SH-SY5Y (cell line): ENCODE data around the gene IGLL1.
A peak's percentile ranks its signal among the peaks of the same experiment; 100 is the strongest.

ENCODE experiments used
- GATA2 ChIP-seq: IDR thresholded peaks from 2 replicates; pipeline ENCODE4 v1.6.1; 2011; ENCODE audit warnings: mild to moderate bottlenecking, low read depth, low read length
- GATA3 ChIP-seq: IDR thresholded peaks from 2 replicates; pipeline ENCODE4 v1.6.1; 2011; ENCODE audit warnings: low read depth, mild to moderate bottlenecking, low read length, moderate library complexity

IGLL1 gene

GRCh38 chr22:23533328-23533762, 46.7 kb downstream of the IGLL1 start:
- TF ChIP-seq GATA3 (no peak), GATA2 (no peak)

GRCh38 chr22:23532731-23533130, 47.4 kb downstream of the IGLL1 start:
- no peak for TF ChIP-seq GATA2
- no peak for TF ChIP-seq GATA3

- TF ChIP-seq GATA2 (no peak), GATA3 (no peak)
Observed at GRCh38 chr22:23531966-23532705, 48.0 kb downstream of the IGLL1 start.

GRCh38 chr22:23531283-23531956, 48.7 kb downstream of the IGLL1 start:
- TF ChIP-seq GATA3, result no peak
- TF ChIP-seq GATA2, result no peak

- TF ChIP-seq GATA2 (no peak), GATA3 (no peak)
Observed at GRCh38 chr22:23530766-23531282, 49.3 kb downstream of the IGLL1 start.

GRCh38 chr22:23530106-23530505, 50.0 kb downstream of the IGLL1 start:
- TF ChIP-seq GATA2 (no peak), GATA3 (no peak)

- no peak for TF ChIP-seq GATA3
Observed at GRCh38 chr22:23529166-23530103, 50.7 kb downstream of the IGLL1 start.

GRCh38 chr22:23527971-23528740, 51.9 kb downstream of the IGLL1 start:
- TF ChIP-seq GATA2, result no peak
- no peak for TF ChIP-seq GATA3

- TF ChIP-seq GATA2 (peak; percentile 78), GATA3 (no peak)
Observed at GRCh38 chr22:23526596-23527316, 53.3 kb downstream of the IGLL1 start.

- no peak for TF ChIP-seq GATA3
- TF ChIP-seq GATA2, result no peak
Observed at GRCh38 chr22:23525510-23525909, 54.6 kb downstream of the IGLL1 start.

GRCh38 chr22:23524226-23524625, 55.9 kb downstream of the IGLL1 start:
- TF ChIP-seq GATA2, result no peak

- TF ChIP-seq GATA2 (no peak), GATA3 (no peak)
Observed at GRCh38 chr22:23523713-23524112, 56.4 kb downstream of the IGLL1 start.
